HG03064 (cell line): ENCODE measurements around the gene GPC3.

ENCODE experiments used
- ATAC-seq: cut with Tn5 transposase; IDR thresholded peaks from one replicate; pipeline ENCODE4 v1.9.1; 2021; ENCODE audit warnings: low read depth; ENCODE audit not compliant: unreplicated experiment

The GPC3 gene

GRCh38 chrX:133587071-133587470 lies 398.3 kb downstream of the GPC3 start:
- ATAC-seq, result no peak

- ATAC-seq, result no peak
Measured at GRCh38 chrX:133586443-133586842, 399.0 kb downstream of the GPC3 start.

- ATAC-seq, result no peak
Measured at GRCh38 chrX:133583825-133584224, 401.6 kb downstream of the GPC3 start.

GRCh38 chrX:133580625-133581024 lies 404.8 kb downstream of the GPC3 start:
- ATAC-seq, result no peak

- no peak for ATAC-seq
Measured at GRCh38 chrX:133579631-133580030, 405.8 kb downstream of the GPC3 start.

- no peak for ATAC-seq
Measured at GRCh38 chrX:133576876-133577275, 408.5 kb downstream of the GPC3 start.

- ATAC-seq, result no peak
Measured at GRCh38 chrX:133575501-133576136, 409.8 kb downstream of the GPC3 start.

- no peak for ATAC-seq
Measured at GRCh38 chrX:133574716-133575115, 410.7 kb downstream of the GPC3 start.

- ATAC-seq, result no peak
Measured at GRCh38 chrX:133570549-133570948, 414.8 kb downstream of the GPC3 start.

GRCh38 chrX:133569217-133569616 lies 416.2 kb downstream of the GPC3 start:
- ATAC-seq, result no peak

GRCh38 chrX:133568109-133568508 lies 417.3 kb downstream of the GPC3 start:
- no peak for ATAC-seq

GRCh38 chrX:133566876-133567275 lies 418.5 kb downstream of the GPC3 start:
- ATAC-seq, result no peak

GRCh38 chrX:133563705-133564104 lies 421.7 kb downstream of the GPC3 start:
- no peak for ATAC-seq

- ATAC-seq, result no peak
Measured at GRCh38 chrX:133561251-133561650, 424.1 kb downstream of the GPC3 start.

GRCh38 chrX:133559909-133560308 lies 425.5 kb downstream of the GPC3 start:
- ATAC-seq, result no peak

- no peak for ATAC-seq
Measured at GRCh38 chrX:133555782-133556458, 429.5 kb downstream of the GPC3 start.

GRCh38 chrX:133550665-133551485 lies 434.5 kb downstream of the GPC3 start:
- no peak for ATAC-seq

- ATAC-seq, result no peak
Measured at GRCh38 chrX:133549295-133549933, 436.0 kb downstream of the GPC3 start.

- ATAC-seq, result no peak
Measured at GRCh38 chrX:133546441-133546840, 439.0 kb downstream of the GPC3 start.

GRCh38 chrX:133544778-133545177 lies 440.6 kb downstream of the GPC3 start:
- ATAC-seq, result no peak

- ATAC-seq, result no peak
Measured at GRCh38 chrX:133544115-133544514, 441.3 kb downstream of the GPC3 start.
